ENCODE results near the gene FAF1.
"Not testable (repeated sequence)": the region's sequence is repeated elsewhere in the genome, so short reads cannot be mapped to it uniquely, and the experiment has no call there.

FAF1 gene

DNA sequence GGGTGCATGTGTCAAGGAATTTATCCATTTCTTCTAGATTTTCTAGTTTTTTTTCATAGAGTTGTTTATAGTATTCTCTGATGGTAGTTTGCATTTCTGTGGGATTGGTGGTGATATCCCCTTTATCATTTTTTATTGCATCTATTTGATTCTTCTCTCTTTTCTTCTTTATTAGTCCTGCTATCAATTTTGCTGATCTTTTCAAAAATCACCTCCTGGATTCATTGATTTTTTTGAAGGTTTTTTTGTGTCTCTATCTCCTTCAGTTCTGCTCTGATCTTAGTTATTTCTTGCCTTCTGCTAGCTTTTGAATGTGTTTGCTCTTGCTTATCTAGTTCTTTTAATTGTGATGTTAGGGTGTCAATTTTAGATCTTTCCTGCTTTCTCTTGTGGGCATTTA, 52.5 kb downstream of the FAF1 start:
- DNase-seq (ENCODE audit: low spot score): not testable (repeated sequence)

DNA sequence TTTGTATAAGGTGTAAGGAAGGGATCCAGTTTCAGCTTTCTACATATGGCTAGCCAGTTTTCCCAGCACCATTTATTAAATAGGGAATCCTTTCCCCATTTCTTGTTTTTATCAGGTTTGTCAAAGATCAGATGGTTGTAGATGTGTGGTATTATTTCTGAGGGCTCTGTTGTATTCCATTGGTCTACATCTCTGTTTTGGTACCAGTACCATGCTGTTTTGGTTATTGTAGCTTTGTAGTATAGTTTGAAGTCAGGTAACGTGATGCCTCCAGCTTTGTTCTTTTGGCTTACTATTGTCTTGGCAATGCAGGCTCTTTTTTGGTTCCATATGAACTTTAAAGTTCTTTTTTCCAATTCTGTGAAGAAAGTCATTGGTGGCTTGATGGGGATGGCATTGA, 54.0 kb downstream of the FAF1 start:
- DNase-seq (ENCODE audit: low spot score): not testable (repeated sequence)

DNA sequence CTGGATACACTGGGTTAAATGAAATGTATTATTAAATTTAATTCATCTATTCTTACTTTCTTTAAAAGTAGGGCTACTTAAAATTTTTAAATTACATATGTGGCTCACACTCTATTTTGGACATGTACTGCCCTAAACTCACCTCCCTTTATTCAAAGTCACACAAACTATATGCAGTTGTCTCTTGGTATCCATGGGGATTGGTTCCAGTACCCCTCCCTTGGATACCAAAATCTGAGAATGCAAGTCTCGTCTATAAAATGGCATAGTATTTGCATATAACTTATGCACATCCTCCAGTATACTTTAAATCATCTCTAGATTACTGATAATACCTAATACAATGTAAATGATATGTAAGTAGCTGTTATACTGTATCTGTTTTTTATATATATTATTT, 57.6 kb downstream of the FAF1 start:
- DNase-seq (ENCODE audit: low spot score): no peak

DNA sequence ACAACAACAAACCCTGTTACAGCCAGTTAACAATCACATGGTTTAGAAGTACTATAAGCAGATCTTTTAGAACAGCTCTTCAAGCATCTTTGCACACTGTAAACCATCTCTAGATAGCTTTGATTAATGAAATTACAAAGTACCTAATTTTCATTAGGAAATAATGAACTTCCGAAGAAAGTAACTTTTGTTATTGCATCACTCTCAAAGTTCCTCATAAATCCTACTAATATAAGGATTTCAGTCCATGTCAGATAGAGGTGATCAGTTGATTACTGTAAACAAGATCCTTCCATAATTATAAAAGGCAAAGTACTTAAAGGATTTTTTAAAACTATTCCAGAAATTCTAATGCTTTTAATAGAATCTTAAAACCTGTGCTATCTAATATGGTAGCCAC, 58.2 kb downstream of the FAF1 start:
- DNase-seq (ENCODE audit: low spot score): no peak

DNA sequence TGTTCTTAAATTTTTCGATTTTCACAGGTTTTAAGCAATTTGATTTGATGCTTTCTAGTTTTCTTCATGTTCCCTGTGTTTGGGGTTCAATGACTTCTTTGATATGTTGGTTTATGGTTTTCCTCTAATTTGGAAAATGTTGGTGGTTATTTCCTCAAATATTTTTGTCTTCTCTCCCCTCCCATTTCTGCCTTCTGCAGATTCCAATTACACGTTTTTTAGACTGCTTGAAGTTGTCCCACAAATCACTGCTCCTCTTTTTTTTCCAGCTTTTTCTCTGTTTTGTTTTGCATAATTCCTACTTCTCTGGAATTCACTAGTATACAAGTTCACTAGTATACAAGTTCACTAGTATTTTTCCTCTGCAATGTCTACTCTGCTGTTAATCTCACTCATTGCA, 61.3 kb downstream of the FAF1 start:
- DNase-seq (ENCODE audit: low spot score): no peak

DNA sequence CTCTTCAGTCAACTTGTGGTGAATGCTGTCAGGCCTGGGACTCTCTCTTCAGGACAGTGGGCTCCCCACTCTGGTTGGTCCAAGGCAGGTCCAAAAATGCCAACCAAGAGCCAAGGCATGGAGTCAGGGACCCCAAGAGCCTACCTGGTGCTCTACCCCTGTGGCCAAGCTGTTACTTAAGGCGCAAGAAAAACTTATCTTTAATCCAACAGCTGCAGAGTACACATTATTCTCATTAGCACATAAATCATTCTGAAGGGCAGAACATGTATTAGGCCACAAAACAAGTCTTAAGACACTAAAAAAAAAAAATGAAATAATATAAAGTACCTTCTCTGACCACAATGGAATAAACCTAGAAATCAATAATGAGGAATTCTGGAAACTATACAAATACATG, 65.7 kb downstream of the FAF1 start:
- no peak for DNase-seq (ENCODE audit: low spot score)

DNA sequence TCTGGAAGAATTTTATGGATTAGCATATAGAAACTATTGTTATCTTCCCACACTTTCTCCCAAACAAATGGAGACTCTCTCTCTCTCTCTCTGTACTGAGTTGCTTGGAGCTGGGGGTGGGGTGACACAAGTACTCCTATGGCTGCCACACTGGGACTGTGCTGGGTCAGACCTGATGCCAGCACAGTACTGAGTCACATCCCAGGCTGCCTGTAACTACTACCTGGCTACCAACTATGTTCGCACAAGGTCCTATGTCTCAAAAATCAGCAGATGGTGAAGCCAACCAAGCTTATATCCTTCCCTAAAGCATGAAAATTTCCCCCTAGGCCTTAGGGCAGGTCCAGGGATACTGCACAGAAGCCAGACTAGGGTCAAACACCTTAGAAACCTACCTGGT, 66.6 kb downstream of the FAF1 start:
- no peak for DNase-seq (ENCODE audit: low spot score)

DNA sequence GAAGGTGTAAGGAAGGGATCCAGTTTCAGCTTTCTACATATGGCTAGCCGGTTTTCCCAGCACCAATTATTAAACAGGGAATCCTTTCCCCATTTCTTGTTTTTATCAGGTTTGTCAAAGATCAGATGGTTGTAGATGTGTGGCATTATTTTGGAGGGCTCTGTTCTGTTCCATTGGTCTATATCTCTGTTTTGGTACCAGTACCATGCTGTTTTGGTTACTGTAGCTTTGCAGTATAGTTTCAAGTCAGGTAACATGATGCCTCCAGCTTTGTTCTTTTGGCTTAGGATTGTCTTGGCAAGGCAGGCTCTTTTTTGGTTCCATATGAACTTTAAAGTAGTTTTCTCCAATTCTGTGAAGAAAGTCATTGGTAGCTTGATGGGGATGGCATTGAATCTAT, 72.5 kb downstream of the FAF1 start:
- DNase-seq (ENCODE audit: low spot score): not testable (repeated sequence)

DNA sequence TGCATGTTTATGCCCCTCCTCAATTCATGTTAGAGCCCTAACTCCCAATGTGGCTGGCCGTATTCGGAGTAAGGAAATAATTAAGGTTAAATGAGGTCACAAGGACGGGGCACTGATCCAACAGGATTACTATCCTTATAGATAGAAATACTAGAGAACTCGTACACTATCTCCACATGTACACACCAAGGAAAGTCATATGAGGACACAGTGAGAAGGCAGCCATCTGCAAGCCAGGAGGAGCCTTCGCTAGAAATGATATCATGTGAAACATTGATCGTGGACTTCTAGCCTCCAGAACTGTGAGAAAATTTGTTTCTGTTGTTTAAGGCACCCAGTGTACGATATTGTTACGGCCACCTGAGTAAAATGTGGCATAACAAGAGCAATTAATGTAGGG, 79.7 kb downstream of the FAF1 start:
- no peak for DNase-seq (ENCODE audit: low spot score)

DNA sequence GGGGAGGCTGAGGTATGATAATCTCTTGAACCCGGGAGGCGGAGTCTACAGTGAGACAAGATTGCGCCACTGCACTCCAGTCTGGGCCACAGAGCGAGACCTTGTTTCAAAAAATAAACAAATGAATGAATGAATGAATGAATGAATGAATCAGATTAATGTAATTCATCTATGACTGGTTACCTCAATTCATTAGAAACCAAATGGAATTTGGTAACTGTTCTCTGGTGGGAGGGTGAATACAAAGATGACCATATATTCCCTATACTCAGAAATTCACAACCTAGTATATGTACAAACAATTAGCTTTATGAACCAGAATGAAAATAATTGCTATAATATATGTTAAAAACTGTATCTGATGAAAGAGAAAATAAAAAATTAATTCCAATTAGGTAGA, 80.9 kb downstream of the FAF1 start:
- no peak for DNase-seq (ENCODE audit: low spot score)

DNA sequence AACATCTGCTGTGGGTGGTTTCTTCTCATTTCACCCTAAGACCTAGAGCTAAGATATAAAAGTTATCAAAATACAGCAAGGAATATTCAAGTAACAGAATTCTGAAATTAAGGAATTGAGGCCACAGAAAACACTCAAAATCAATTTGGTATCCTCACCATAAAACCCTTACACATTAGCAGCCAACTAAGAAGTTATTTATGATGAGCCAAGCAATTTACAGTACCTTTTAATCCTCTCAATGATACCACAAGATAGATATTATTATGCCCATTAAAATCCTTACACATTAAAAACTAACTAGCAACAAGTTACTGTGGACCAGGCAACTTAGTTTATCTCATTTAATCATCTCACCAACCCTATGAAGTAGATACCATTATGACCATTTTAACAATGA, 81.6 kb downstream of the FAF1 start:
- DNase-seq (ENCODE audit: low spot score): no peak

DNA sequence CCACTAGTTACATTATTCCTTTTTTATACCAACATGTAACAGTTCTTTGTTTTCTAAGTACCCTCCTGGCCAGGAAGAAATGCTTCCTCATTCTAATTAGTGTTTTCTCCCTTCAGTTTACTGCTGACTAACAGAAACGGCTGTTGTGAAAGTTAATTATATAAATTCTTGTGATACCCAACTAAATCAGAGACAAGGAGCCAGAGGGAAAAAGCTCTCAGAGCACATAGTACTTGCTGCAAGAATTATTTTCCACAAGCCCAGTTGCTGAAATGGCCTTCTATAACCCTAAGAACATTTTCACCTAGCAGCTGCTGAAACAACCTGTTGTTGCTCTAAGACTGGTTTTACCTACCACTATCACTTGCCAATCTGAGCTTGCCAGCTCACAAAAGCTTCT, 82.4 kb downstream of the FAF1 start:
- DNase-seq (ENCODE audit: low spot score): no peak

DNA sequence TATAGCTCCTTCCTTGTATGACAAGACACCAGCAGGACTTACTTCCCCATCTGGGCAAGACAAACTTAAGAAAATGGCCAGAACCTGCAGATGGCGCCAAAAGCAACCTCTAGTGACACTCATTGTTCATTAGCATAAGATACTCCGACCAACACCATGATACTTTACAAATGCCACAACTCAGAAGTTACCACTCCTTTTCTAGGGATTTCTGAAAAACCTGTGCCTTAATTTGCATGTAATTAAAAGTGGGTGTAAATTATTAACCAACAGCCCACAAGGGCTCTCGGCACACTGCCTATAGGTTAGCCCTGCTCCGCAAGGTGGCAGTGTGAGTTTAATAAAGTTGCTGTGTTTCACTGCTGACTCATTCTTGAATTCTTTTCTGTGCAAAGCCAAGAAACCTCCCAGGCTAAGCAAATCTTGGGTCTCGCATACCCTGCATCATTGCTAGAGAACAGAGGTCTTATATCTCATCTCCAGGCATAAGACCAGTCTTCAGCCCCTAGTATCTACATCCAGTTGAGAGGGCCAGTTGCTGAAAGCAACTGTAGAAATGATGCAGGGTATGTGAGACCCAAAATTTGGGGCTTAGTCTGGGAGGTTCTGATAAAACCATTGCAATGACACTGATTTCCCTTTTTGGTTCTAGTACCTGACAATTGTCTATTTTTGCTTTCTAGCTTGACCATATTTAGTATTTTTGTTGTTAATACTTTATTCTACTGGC, 86.4 kb downstream of the FAF1 start:
- no peak for DNase-seq (ENCODE audit: low spot score)

DNA sequence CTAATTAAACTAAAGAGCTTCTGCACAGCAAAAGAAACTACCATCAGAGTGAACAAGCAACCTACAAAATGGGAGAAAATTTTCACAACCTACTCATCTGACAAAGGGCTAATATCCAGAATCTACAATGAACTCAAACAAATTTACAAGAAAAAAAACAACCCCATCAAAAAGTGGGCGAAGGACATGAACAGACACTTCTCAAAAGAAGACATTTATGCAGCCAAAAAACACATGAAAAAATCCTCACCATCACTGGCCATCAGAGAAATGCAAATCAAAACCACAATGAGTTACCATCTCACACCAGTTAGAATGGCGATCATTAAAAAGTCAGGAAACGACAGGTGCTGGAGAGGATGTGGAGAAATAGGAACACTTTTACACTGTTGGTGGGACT, 95.2 kb downstream of the FAF1 start:
- DNase-seq (ENCODE audit: low spot score): not testable (repeated sequence)

DNA sequence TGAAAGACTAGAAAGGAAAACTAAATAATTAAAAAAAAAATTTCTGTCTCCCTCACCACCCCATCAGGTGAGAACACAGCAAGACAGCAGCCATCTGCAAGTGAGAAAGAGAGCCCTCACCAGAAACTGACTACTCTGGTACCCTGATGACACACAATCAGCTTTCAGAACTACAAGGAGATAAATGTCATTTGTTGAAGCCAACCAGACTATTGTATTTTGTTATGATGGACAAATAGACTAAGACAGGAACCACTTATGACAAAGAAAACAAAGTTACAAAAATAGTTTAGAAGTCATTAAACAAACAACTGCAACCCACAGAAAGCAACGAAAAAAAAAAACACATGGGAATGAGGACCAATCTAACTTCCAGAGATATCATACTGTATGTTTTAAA, 98.3 kb downstream of the FAF1 start:
- no peak for DNase-seq (ENCODE audit: low spot score)

DNA sequence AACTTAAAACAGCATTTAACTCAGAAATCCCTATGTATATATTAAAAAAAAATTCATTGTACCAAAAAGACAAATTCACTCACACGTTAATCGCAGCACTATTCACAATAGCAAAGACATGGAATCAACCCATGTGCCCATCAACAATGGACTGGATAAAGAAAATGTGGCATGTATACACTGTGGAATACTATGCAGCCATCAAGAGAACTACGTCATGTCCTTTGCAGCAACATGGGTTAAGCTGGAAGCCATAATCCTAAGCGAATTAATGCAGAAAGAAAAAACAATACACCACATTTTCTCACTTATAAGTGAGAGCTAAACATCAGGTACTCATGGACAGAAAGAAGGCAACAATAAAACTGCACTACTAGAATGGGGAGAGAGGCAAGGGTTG, 99.4 kb downstream of the FAF1 start:
- DNase-seq (ENCODE audit: low spot score): no peak

DNA sequence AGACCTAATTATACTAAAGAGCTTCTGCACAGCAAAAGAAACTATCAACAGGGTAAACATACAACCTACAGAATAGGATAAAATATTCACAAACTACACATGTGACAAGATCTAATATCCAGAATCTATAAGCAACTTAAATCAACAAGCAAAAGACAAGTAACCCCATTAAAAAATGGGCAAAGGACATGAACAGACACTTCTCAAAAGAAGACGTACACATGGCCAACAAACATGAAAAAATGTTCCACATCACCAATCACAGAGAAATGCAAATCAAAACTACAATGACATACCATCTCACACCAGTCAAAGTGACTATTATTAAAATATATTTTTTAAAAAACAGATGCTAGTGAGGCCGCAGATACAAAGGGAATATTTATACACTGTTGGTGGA, 99.8 kb downstream of the FAF1 start:
- DNase-seq (ENCODE audit: low spot score): no peak

DNA sequence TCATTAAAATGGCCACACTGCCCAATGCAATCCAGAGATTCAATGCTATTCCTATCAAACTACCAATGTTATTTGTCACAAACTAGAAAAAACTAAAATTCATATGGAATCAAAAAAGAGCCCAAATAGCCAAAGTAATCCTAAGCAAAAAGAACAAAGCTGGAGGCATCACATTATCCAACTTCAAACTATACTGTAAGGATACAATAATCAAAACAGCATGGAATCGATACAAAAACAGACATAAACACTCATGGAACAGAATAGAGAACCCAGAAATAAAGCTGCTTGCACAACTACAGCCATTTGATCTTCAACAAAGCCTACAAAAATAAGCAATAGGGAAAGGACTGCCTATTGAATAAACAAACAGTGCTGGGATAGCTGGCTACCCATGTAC, 100.4 kb downstream of the FAF1 start:
- no peak for DNase-seq (ENCODE audit: low spot score)

DNA sequence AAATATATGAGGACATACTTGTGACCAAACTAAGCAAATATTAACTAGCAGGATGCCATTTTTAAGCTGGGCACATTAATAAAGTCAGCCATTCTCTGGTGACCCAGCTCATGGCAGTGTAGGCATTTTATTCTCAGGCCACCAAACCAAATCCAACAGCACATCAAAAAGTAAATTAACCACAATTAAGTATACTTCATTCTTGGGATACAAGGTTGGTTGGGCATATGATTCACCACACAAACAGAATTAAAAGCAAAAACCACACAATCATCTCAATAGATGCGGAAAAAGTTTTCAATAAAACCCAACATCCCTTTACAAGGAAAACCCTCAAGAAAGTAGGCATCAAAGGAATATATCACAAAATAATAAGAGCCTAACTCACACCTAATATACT, 101.3 kb downstream of the FAF1 start:
- DNase-seq (ENCODE audit: low spot score): no peak

DNA sequence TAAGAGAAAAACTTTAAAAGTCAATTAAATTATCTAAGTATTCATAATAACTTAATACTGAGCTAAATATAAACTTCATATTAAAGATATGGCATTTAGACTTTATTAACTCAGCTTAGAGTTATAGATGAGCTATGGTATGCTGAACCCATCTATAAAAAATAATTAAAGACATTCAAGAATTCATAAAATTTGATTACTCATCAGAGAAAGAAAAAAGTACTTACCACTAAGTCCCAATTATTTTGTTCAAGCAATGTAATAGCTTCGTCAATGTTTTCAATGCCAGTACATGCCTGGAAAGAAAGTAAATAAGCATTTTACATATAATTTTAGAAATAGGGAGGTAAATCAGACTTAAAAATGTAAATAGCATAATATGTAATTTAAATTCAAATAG, 102.4 kb downstream of the FAF1 start:
- DNase-seq (ENCODE audit: low spot score): no peak

DNA sequence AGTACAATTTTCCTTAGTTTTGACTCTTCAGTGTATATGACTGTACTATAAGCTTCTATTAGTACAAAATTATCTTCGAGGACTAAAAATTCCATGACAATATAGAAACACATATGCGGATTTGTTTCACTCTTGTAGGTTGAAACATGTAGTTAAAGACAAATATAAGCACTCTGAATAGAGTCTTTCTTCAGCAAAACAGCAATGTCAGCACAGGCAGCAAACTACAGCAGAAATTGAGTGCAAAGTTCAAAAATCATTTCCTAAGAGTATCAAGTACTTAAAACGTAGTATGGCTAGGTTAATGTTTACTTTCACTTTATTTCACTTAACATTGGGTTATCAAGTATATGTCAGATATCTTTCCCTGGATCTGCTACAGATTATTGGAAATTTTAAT, 106.7 kb downstream of the FAF1 start:
- no peak for DNase-seq (ENCODE audit: low spot score)

DNA sequence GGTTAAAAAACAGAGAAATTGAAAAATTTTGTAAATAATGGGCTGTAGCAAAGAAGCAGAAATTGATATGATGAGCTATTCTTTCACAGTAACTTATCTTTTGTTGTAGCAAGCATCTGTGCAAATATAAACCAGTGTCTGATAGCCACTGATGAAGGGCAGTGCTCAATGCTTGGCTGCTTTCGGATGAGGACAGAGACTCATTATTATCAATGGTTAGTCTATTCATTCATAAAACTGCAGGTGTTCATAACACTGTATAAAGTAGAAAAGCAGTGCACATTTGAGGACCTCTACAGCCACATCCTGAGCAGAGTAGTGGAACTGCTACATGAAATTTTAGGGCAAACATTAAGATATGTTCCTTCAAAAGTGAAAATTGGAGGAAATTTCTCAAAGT, 107.2 kb downstream of the FAF1 start:
- no peak for DNase-seq (ENCODE audit: low spot score)

DNA sequence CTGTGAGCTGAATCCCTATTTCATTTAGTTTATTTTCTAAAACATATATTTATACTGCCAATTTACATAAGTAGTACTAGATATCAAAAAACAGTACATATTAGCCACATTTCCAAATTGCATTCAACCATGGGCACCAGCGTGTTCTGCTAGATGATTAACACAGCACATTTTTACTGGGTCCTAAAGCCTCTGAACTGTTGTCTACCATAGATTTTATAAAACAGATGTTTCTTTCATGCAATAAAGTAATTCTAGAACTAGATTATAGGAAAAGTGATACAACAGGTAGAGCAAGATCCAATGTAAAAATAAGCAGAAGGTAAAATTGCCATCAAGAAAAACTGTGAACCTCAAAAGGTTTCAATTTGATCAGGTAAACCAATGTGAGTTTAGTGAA, 108.6 kb downstream of the FAF1 start:
- DNase-seq (ENCODE audit: low spot score): no peak

DNA sequence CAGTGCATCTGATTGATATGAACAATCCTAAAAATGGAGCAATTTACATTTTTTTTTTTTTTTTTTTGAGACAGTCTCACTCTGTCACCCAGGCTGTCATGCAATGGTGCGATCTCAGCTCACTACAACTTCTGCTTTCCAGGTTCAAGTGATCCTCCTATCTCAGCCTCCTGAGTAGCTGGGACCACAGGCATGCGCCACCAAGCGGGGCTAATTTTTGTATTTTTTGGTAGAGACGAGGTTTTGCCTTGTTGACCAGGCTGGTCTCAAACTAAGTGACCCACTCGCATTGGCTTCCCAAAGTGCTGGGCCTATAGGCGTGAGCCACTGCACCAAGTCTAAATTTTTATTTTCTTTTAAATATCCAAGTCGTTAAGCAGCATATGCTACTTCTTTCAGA, 109.0 kb downstream of the FAF1 start:
- no peak for DNase-seq (ENCODE audit: low spot score)

DNA sequence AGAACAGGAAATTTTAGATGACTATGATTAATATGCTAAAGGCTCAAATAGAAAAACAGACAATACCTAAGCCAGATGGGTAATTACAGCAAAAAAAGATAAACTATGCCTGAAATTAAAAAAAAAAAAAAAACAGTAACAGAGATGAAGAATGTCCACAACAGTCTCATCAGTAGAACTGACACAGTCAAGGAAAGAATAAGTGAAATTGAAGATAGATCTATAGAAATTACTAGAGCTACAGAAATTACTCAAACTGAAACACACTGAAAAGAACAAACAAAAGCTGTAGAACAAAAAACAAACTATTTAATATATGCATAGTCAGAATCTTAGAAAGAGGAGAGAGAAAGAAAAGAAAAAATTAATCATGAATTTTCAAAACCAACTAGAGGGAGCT, 112.8 kb downstream of the FAF1 start:
- DNase-seq (ENCODE audit: low spot score): no peak
